Measurements from ENCODE around the gene LRP1B.
"Not testable (repeated sequence)": the region's sequence is repeated elsewhere in the genome, so short reads cannot be mapped to it uniquely, and the experiment has no call there.

The LRP1B gene

GRCh38 chr2:140383781-140384180, 1747.0 kb downstream of the LRP1B start:
- no peak for FAIRE-seq
- no peak for DNase-seq (ENCODE audit: low spot score)

- DNase-seq (ENCODE audit: low spot score) (no peak), FAIRE-seq (no peak)
Observed at GRCh38 chr2:140376686-140377085, 1754.1 kb downstream of the LRP1B start.

GRCh38 chr2:140363131-140363530, 1767.7 kb downstream of the LRP1B start:
- FAIRE-seq, result no peak
- DNase-seq (ENCODE audit: low spot score), result no peak

GRCh38 chr2:140362361-140362760, 1768.5 kb downstream of the LRP1B start:
- no peak for FAIRE-seq

GRCh38 chr2:140359056-140359771, 1771.6 kb downstream of the LRP1B start:
- DNase-seq (ENCODE audit: low spot score) (no peak), FAIRE-seq (no peak)

More at GRCh38 chr2:140362361-140362760, 1768.5 kb downstream of the LRP1B start:
- no peak for DNase-seq (ENCODE audit: low spot score)

DNA sequence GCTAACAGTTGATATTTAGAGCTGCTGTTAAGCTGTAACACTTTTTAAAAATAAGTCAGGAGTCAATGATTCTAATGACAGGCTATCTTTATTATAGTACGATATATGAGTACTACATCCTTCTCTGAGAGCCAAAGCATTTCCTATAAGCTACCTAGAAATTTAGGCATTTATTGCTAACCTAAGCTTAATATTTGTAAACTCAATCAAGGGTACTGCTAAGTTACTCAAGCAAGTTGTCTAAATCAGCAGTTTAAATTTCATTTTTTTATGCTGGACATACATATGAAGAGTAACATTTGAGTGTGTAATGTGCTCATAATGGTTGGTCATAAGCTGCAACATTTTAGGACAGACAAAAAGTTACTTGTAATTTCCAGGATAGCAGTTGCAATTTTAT, 1774.1 kb downstream of the LRP1B start:
- DNase-seq (ENCODE audit: low spot score), result no peak
- no peak for FAIRE-seq

DNA sequence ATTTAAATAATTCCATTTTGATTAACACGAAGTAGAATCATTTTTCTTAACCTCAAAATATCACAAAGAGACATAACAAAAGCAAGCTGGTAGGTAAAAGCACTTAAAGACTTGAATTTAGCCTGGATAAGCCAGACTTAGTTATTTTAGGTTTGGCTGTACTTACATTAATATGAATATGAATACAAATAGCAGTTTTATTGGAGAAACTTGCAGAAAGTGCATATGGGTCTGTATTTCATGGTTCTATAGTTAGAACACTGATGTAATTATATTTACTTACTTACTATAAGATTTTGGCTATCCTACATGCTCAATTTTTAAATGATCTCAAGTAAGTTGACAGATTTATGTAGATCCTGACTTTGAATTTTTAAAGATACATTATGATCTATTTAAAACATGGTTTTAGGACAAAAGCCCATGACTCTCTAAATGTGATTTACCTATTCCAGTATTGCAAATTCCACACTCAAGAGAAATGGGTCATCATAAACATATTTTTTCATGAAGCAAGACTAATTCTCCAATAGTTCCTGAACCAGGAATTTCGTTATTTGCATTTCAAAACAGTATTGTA, 1775.2 kb downstream of the LRP1B start:
- FAIRE-seq (no peak), DNase-seq (ENCODE audit: low spot score) (no peak)

GRCh38 chr2:140354544-140354943, 1776.3 kb downstream of the LRP1B start:
- FAIRE-seq (no peak), DNase-seq (ENCODE audit: low spot score) (no peak)

DNA sequence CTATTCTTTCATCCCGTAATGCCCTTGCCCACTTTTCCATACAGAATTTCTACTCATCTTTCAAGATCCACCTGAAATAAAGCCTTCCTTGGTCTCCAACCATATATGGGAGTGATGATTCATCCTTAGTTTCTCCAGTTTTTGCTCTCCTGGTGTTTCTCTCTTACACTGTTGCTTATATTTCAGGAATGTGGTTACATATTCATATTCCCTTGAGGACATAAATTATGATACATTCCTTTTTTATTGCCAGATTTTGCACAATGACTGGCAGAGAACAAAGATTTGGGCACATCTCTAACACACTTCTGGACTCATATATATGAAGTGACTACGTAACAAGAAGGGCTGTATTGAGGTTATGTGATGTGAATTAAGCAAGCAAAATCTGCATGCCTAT, 1777.3 kb downstream of the LRP1B start:
- DNase-seq (ENCODE audit: low spot score) (no peak), FAIRE-seq (no peak)

GRCh38 chr2:140351692-140352091, 1779.1 kb downstream of the LRP1B start:
- DNase-seq (ENCODE audit: low spot score) (no peak), FAIRE-seq (no peak)

DNA sequence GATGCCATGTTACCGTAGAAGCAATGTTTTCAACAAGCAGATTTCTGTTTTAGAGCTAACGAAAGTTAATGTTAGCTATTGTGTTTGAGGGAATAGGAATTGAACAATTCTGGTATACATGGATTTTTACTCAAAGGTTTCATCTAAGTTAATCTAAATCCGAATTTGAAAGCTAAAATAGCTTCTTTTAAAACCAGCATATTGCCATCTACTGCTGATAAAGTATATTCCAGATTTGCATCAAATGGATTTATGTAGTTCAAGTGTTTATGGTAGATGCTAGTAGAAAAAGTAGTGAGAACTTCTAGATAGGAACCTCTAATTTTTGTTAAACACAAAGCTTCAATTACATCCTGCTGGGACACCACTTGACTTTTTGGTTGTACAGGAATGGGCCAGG, 1781.1 kb downstream of the LRP1B start:
- FAIRE-seq (no peak), DNase-seq (ENCODE audit: low spot score) (no peak)

GRCh38 chr2:140348826-140349225, 1782.0 kb downstream of the LRP1B start:
- no peak for DNase-seq (ENCODE audit: low spot score)
- FAIRE-seq, result no peak

DNA sequence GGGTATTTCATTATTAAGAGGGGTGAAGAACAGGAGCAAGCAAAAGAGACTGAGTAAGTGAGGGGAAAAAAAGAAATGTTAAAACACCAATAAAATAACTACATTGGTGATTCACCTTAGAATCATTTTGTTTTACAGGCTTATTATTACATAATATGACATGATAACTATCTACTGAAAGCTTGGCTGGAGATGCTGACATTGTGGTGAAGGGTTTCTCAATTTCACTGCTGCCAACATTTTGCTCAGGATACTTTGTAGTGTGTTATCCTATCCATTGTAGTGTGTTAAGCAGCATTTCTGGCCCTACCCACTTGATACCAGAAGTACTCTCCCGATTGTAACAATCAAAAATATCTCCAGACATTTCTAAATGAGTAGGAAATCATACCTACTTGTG, 1786.0 kb downstream of the LRP1B start:
- no peak for FAIRE-seq
- no peak for DNase-seq (ENCODE audit: low spot score)

- not testable (repeated sequence) for FAIRE-seq; DNase-seq (ENCODE audit: low spot score)
Observed at GRCh38 chr2:140344266-140344665, 1786.5 kb downstream of the LRP1B start.

DNA sequence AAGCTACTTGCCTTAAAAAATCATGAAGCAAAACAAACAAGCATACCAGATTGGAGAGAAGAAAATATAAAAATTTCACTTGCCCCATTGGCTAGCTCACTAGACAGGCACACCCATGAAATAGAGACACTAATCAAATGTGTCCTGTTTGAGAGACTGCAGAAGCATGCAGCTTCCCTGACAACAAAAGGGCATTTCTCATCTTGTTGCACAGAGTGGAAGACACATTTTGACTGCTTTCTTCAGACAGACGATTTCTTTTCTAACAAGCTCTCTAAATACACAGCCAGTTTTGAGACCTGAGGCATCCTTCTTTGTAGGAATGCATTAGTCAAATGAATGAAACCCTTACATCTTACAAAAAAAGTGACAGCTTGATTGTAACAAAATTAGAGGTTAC, 1792.0 kb downstream of the LRP1B start:
- no peak for FAIRE-seq
- DNase-seq (ENCODE audit: low spot score), result no peak

DNA sequence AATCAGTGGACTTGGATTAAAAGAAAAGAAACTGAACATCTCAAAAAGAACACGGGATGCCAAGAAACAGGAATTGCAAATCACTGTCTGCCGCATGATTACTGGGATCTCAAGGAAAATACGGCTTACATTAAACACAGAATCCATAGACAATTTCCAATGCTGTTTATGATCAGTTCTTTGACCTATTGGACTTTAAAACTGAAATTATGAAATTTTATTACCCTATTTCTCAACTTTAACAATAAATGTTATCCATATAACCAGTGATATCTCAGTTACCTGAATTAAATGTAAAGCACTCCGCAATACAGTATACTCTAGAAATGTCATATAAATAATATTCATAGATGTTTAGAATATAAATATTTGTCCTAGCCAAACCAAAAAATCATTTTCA, 1793.8 kb downstream of the LRP1B start:
- FAIRE-seq (no peak), DNase-seq (ENCODE audit: low spot score) (no peak)

GRCh38 chr2:140316345-140316744, 1814.5 kb downstream of the LRP1B start:
- no peak for FAIRE-seq

GRCh38 chr2:140311905-140312304, 1818.9 kb downstream of the LRP1B start:
- no peak for DNase-seq (ENCODE audit: low spot score)
- no peak for FAIRE-seq

More at GRCh38 chr2:140316345-140316744, 1814.5 kb downstream of the LRP1B start:
- no peak for DNase-seq (ENCODE audit: low spot score)

DNA sequence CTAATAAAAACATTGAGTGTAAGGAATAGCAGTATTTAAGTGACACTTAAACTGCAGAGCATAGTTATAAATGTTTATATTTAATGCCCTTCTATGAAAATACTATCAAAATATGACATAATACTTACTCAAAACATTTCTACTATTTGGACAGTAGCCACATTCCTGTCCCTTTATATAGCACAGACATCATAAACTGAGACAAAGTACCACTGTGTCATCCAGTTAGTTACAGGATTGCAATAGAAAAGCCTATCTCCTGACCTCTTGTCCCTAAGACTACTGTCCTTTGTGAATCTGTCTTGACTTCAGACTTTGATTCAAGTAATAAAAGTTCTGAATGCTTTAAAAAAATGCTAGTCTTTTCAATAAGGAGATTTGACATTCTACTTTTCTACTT, 1822.1 kb downstream of the LRP1B start:
- FAIRE-seq (no peak), DNase-seq (ENCODE audit: low spot score) (no peak)

GRCh38 chr2:140307532-140307931, 1823.3 kb downstream of the LRP1B start:
- DNase-seq (ENCODE audit: low spot score) (no peak), FAIRE-seq (no peak)

- FAIRE-seq (no peak), DNase-seq (ENCODE audit: low spot score) (no peak)
Observed at GRCh38 chr2:140295767-140296166, 1835.0 kb downstream of the LRP1B start.

DNA sequence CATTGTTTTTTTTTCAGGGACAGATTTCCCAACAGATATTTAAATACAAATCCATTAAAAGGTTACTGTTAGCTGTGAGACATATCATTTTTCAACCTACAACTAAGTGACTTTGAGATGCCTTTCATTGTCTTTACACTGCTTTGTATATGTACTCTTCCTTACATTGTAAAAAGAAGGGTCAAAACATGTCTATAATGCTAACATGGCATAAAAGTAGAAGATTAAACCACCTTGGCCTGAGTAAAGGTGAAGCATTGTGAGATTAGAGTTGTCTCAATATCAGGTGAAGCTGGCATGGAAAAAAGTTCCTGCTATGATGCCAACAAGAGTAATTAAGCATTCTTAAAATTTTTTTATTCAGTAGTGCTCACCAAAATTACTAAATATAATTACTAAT, 1842.1 kb downstream of the LRP1B start:
- no peak for DNase-seq (ENCODE audit: low spot score)

GRCh38 chr2:140288213-140288612, 1842.6 kb downstream of the LRP1B start:
- DNase-seq (ENCODE audit: low spot score) (no peak), FAIRE-seq (no peak)

More for the DNA sequence above, 1842.1 kb downstream of the LRP1B start:
- FAIRE-seq, result no peak
